Neural progenitor cell (in vitro differentiated cells): ENCODE data around the gene AIF1. TPM values are rescaled to one million over a fixed set of nuclear protein-coding genes. Genes with fewer than 3 reads are reported as not detected.

Experiments used
- DNase-seq: peaks from one replicate; pipeline ENCODE4 v3.0.0-alpha.2; 2016; ENCODE audit warnings: low spot score
- H2AFZ ChIP-seq: fragments of 200-600 bp; sonication (generic); replicated peaks from 2 replicates; pipeline ENCODE4 v1.6.1; 2016; ENCODE audit warnings: antibody characterized with exemption
- H3F3A ChIP-seq: fragments of 200-600 bp; sonication (generic); 2 replicates; pipeline ENCODE4 v1.6.1; 2016; ENCODE audit warnings: antibody characterized with exemption, low read depth
- H3K27ac ChIP-seq: fragments of 200-600 bp; sonication (generic); 2 replicates; pipeline ENCODE4 v1.5.1; 2016; ENCODE audit warnings: mild to moderate bottlenecking
- H3K27me3 ChIP-seq: fragments of 200-600 bp; sonication (generic); 2 replicates; pipeline ENCODE4 v1.6.1; 2016; ENCODE audit warnings: mild to moderate bottlenecking, moderate library complexity
- H3K36me3 ChIP-seq: fragments of 200-600 bp; sonication (generic); 2 replicates; pipeline ENCODE4 v1.5.1; 2016
- H3K4me1 ChIP-seq: fragments of 200-600 bp; sonication (generic); 2 replicates; pipeline ENCODE4 v1.6.1; 2016; ENCODE audit warnings: mixed run types
- H3K4me2 ChIP-seq: fragments of 200-600 bp; sonication (generic); 2 replicates; pipeline ENCODE4 v1.6.1; 2016
- H3K4me3 ChIP-seq: fragments of 200-600 bp; sonication (generic); 2 replicates; pipeline ENCODE4 v1.5.1; 2016
- H3K79me2 ChIP-seq: fragments of 200-600 bp; sonication (generic); 2 replicates; pipeline ENCODE4 v1.6.1; 2016; ENCODE audit warnings: low read depth
- H3K9ac ChIP-seq: fragments of 200-600 bp; sonication (generic); 2 replicates; pipeline ENCODE4 v1.6.1; 2016
- H3K9me3 ChIP-seq: fragments of 200-600 bp; sonication (generic); 2 replicates; pipeline ENCODE4 v1.5.1; 2016; ENCODE audit warnings: low read depth
- H4K20me1 ChIP-seq: fragments of 200-600 bp; sonication (generic); 2 replicates; pipeline ENCODE4 v1.6.1; 2016; ENCODE audit warnings: low read depth
- H3K27ac Mint-ChIP-seq: 3 replicates; pipeline ENCODE4 v1.8.0; 2021; ENCODE audit warnings: mixed read lengths
- H3K27me3 Mint-ChIP-seq: 2 replicates; pipeline ENCODE4 v1.8.0; 2022; ENCODE audit warnings: low read depth, mild to moderate bottlenecking, inconsistent platforms, moderate library complexity, mixed read lengths; ENCODE audit not compliant: insufficient read depth
- H3K36me3 Mint-ChIP-seq: 3 replicates; pipeline ENCODE4 v1.8.0; 2021; ENCODE audit warnings: mixed read lengths
- H3K4me1 Mint-ChIP-seq: 3 replicates; pipeline ENCODE4 v1.8.0; 2021; ENCODE audit warnings: mixed read lengths
- H3K4me3 Mint-ChIP-seq: 3 replicates; pipeline ENCODE4 v1.8.0; 2021; ENCODE audit warnings: mild to moderate bottlenecking, moderate library complexity, mixed read lengths
- H3K9me3 Mint-ChIP-seq: 3 replicates; pipeline ENCODE4 v1.8.0; 2020; ENCODE audit warnings: mixed read lengths
- EZH2 ChIP-seq: fragments of 200-600 bp; sonication (generic); IDR thresholded peaks from 2 replicates; pipeline ENCODE4 v1.6.1; 2017; ENCODE audit warnings: antibody characterized with exemption, mild to moderate bottlenecking, moderate library complexity
- EZH2phosphoT487 ChIP-seq: fragments of 200-600 bp; sonication (generic); IDR thresholded peaks from 2 replicates; pipeline ENCODE4 v1.6.1; 2017; ENCODE audit warnings: antibody characterized with exemption
- total RNA-seq: library from RNA; depleted of rRNA; stranded (reverse); fragments of >200 nt; gene quantifications from 2 replicates; pipeline ENCODE4 v1.2.3, GENCODE V29; 2015; ENCODE audit warnings: low replicate concordance
- TF ChIP-seq, protein P1 (sequence below): fragments of 200-600 bp; sonication (generic); IDR thresholded peaks from 2 replicates; pipeline ENCODE4 v1.5.1; 2017; ENCODE audit warnings: antibody characterized with exemption, mild to moderate bottlenecking

The AIF1 gene
- total RNA-seq, 1 donor from 2014 or later, result not detected

DNA sequence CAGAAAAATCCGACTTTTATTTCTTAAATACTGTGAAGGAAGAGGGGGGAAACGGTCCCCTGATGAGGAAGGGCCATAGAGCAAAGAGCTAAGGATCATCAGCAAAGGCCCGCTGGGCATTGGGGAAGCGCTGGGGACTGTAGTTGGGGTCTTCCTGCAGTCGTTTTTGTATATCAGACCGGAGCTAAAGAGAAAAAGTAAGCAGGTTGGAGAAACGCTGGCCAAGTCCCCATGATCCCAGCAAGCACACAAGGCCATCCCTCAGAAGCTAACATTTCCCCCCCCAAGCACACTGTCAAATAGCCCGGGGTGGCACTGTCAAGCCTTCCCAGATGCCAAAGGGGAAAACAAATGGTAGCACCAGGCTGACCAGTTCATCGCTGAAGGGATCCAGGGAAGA lies 24.0 kb downstream of the AIF1 start:
- no peaks in the 10 kb centered on the region for H3K27me3 ChIP-seq
- Mint-ChIP-seq H3K9me3 (no peaks in the 10 kb centered on the region), H3K4me3 (no peak overlapping the region), H3K36me3 (peaks cover 45% of the 10 kb centered on the region), H3K27ac (no peak overlapping the region), H3K27me3 (peaks cover 2% of the 10 kb centered on the region), H3K4me1 (no peaks in the 10 kb centered on the region)
- H3K4me1 ChIP-seq, result no peaks in the 10 kb centered on the region
- H3K4me2 ChIP-seq, result no peak overlapping the region
- no peaks in the 10 kb centered on the region for H3K9me3 ChIP-seq
- H3K79me2 ChIP-seq, result peaks cover 3% of the 10 kb centered on the region
- DNase-seq, result no peak
- H3F3A ChIP-seq, result peaks cover 62% of the 10 kb centered on the region
- H3K9ac ChIP-seq, result no peak overlapping the region
- no peak overlapping the region for H2AFZ ChIP-seq
- peaks cover 44% of the 10 kb centered on the region for H4K20me1 ChIP-seq
- TF ChIP-seq EZH2phosphoT487 (no peak), EZH2 (no peak)
- TF ChIP-seq, protein P1, sequence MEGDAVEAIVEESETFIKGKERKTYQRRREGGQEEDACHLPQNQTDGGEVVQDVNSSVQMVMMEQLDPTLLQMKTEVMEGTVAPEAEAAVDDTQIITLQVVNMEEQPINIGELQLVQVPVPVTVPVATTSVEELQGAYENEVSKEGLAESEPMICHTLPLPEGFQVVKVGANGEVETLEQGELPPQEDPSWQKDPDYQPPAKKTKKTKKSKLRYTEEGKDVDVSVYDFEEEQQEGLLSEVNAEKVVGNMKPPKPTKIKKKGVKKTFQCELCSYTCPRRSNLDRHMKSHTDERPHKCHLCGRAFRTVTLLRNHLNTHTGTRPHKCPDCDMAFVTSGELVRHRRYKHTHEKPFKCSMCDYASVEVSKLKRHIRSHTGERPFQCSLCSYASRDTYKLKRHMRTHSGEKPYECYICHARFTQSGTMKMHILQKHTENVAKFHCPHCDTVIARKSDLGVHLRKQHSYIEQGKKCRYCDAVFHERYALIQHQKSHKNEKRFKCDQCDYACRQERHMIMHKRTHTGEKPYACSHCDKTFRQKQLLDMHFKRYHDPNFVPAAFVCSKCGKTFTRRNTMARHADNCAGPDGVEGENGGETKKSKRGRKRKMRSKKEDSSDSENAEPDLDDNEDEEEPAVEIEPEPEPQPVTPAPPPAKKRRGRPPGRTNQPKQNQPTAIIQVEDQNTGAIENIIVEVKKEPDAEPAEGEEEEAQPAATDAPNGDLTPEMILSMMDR, result no peak
- no peak overlapping the region for H3K4me3 ChIP-seq
- H3K27ac ChIP-seq, result no peak overlapping the region
- peaks cover under 1% of the 10 kb centered on the region for H3K36me3 ChIP-seq

DNA sequence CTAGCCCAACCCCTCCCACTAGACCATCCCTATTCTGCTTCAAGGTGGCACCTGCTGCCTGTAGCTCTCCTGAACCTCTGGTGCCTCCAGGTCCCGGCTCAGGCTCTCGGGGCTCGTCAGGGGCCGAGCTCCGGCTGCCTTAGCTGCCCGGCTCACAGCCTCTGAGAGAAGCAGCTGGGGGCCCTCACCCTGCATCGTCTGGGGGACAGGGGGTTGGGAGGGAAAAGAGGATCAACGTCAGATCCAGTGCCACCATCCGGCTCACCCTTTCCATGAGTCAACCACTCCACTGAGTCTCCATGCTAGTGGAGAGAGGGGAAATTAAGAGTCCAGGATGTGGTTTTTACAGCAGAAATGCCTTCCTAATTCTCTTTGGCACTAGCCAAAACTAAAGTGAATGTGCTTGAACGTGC lies 24.4 kb downstream of the AIF1 start:
- H3K27ac Mint-ChIP-seq, result no peak overlapping the region
- no peaks in the 10 kb centered on the region for H3K4me1 Mint-ChIP-seq
- H3K9me3 Mint-ChIP-seq, result no peaks in the 10 kb centered on the region
- H3K27me3 Mint-ChIP-seq, result peaks cover 2% of the 10 kb centered on the region
- TF ChIP-seq EZH2phosphoT487 (no peak), EZH2 (no peak)
- TF ChIP-seq, protein P1, result no peak
- Histone ChIP-seq H3K27me3 (no peaks in the 10 kb centered on the region), H3F3A (peaks cover 58% of the 10 kb centered on the region), H2AFZ (no peak overlapping the region), H3K27ac (no peak overlapping the region), H4K20me1 (peaks cover 40% of the 10 kb centered on the region), H3K36me3 (no peaks in the 10 kb centered on the region), H3K4me3 (no peak overlapping the region), H3K4me1 (no peaks in the 10 kb centered on the region), H3K4me2 (no peak overlapping the region), H3K79me2 (no peaks in the 10 kb centered on the region), H3K9ac (no peak overlapping the region), H3K9me3 (no peaks in the 10 kb centered on the region)
- no peak overlapping the region for H3K4me3 Mint-ChIP-seq
- peaks cover 43% of the 10 kb centered on the region for H3K36me3 Mint-ChIP-seq
- DNase-seq, result no peak

DNA sequence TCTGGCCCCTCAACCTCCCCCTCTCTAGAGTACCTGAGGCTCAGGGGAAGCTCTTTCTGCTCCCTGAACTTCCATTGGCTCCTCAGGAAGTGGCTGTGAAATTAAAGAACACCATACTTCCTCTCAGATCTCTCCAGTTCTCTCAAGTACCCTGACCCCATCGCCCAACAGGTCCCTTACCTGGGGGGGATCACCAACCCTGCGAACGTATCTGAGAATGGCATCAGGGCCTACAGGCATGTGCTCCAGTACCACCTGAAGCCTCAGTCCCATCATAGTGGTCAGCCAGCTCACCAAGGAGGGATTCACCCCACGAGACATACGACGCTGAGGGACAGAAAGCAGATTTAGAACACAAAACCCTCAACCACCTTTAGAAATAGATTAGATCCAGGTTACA lies 25.6 kb downstream of the AIF1 start:
- Mint-ChIP-seq H3K36me3 (peaks cover 45% of the 10 kb centered on the region), H3K9me3 (no peaks in the 10 kb centered on the region), H3K27me3 (peaks cover 2% of the 10 kb centered on the region), H3K27ac (no peak overlapping the region), H3K4me1 (no peaks in the 10 kb centered on the region), H3K4me3 (no peak overlapping the region)
- no peak overlapping the region for H3K27ac ChIP-seq
- no peak overlapping the region for H2AFZ ChIP-seq
- no peaks in the 10 kb centered on the region for H3K79me2 ChIP-seq
- H3F3A ChIP-seq, result peaks cover 47% of the 10 kb centered on the region
- no peak overlapping the region for H3K9ac ChIP-seq
- no peaks in the 10 kb centered on the region for H3K4me1 ChIP-seq
- no peak overlapping the region for H3K4me3 ChIP-seq
- TF ChIP-seq, protein P1, result no peak
- no peak for TF ChIP-seq EZH2
- TF ChIP-seq EZH2phosphoT487, result no peak
- no peak overlapping the region for H3K4me2 ChIP-seq
- peaks cover 29% of the 10 kb centered on the region for H4K20me1 ChIP-seq
- H3K27me3 ChIP-seq, result no peaks in the 10 kb centered on the region
- H3K9me3 ChIP-seq, result no peaks in the 10 kb centered on the region
- no peaks in the 10 kb centered on the region for H3K36me3 ChIP-seq
- no peak for DNase-seq
